Left ventricle myocardium inferior (tissue), 1 donor: ENCODE measurements around the gene XRN2. TPM values are rescaled to one million over a fixed set of nuclear protein-coding genes. Genes with fewer than 3 reads are reported as not detected.

Source experiments
- DNase-seq: peaks from one replicate; pipeline ENCODE4 v3.0.0-alpha.2; 2020
- H3K27ac ChIP-seq: fragments of 200-600 bp; replicated peaks from 2 replicates; pipeline ENCODE4 v1.8.0; 2021
- H3K27me3 ChIP-seq: fragments of 200-600 bp; 2 replicates; pipeline ENCODE4 v1.8.0; 2021; ENCODE audit warnings: low read depth
- H3K36me3 ChIP-seq: fragments of 200-600 bp; 2 replicates; pipeline ENCODE4 v1.8.0; 2021
- H3K4me1 ChIP-seq: fragments of 200-600 bp; 2 replicates; pipeline ENCODE4 v1.8.0; 2021
- H3K4me3 ChIP-seq: fragments of 200-600 bp; 2 replicates; pipeline ENCODE4 v1.8.0; 2021; ENCODE audit warnings: mild to moderate bottlenecking, moderate library complexity
- H3K9me3 ChIP-seq: fragments of 200-600 bp; replicated peaks from 2 replicates; pipeline ENCODE4 v1.8.0; 2021
- intact Hi-C: fragments of 100-400 bp; cut with micrococcal nuclease; formaldehyde crosslinking; loops from one replicate; pipeline ENCODE4 v1.11.0; 2022
- total RNA-seq: library from RNA; stranded (reverse); fragmentation: NEBNext Ultra II Directional; extraction: Animal tissue kit (Norgen Biotek cat#: 25700); gene quantifications from one replicate; pipeline ENCODE4 v1.2.1, GENCODE V29; 2021
- TF ChIP-seq, protein P1 (sequence below): fragments of 200-600 bp; IDR thresholded peaks from 2 replicates; pipeline ENCODE4 v1.8.0; 2021; ENCODE audit warnings: antibody characterized with exemption, mild to moderate bottlenecking, borderline replicate concordance
- donor health status: DM: no; HTN: yes; CAD: no; lungs with severe emphysema.

XRN2 gene
- total RNA-seq, 1 donor from 2014 or later = 33.7 TPM

DNA sequence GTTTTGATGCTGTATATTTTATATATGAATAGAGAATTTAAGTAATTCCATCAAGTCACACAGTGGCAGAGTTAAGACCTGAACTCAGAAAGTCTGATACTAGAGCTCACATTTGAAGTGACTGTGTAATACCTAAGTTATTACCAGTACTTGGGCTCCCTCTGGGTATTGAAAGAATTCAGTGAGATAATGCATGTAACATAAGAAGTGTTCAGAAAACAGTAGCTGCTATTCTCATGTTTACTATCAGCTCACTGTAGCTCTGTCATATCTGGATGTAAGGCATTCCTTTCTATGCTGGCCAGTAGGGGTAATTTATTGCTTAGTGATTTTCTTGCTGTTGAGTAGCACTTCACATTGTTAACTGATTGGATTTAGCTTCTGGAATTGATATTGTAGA lies 49.6 kb downstream of the XRN2 start:
- H3K27ac ChIP-seq = no peak overlapping the region
- TF ChIP-seq, protein P1, sequence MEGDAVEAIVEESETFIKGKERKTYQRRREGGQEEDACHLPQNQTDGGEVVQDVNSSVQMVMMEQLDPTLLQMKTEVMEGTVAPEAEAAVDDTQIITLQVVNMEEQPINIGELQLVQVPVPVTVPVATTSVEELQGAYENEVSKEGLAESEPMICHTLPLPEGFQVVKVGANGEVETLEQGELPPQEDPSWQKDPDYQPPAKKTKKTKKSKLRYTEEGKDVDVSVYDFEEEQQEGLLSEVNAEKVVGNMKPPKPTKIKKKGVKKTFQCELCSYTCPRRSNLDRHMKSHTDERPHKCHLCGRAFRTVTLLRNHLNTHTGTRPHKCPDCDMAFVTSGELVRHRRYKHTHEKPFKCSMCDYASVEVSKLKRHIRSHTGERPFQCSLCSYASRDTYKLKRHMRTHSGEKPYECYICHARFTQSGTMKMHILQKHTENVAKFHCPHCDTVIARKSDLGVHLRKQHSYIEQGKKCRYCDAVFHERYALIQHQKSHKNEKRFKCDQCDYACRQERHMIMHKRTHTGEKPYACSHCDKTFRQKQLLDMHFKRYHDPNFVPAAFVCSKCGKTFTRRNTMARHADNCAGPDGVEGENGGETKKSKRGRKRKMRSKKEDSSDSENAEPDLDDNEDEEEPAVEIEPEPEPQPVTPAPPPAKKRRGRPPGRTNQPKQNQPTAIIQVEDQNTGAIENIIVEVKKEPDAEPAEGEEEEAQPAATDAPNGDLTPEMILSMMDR = no peak
- intact Hi-C loops = no loop called here
- H3K4me1 ChIP-seq = no peaks in the 10 kb centered on the region
- H3K27me3 ChIP-seq = no peaks in the 10 kb centered on the region
- H3K4me3 ChIP-seq = no peak overlapping the region
- H3K9me3 ChIP-seq = no peaks in the 10 kb centered on the region
- H3K36me3 ChIP-seq = peaks cover 67% of the 10 kb centered on the region
- DNase-seq = no peak

DNA sequence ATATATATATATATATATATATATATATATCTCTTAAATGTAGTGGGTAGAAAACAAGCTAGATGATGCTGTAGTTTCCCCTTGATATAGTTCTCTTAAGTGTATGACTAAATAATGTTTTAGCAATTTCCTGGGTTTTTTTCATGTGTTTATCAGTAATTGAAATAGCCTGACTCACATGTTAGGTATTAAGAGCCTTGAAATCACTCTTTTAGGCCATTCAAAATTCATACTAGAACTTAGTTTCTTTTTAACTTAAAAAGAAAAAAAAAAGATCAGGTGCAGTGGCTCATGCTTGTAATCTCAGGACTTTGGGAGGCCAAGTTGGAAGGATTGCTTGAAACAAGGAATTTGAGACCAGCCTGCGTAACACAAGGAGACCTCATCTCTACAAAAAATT lies 50.1 kb downstream of the XRN2 start:
- H3K4me3 ChIP-seq = no peak overlapping the region
- TF ChIP-seq, protein P1 = no peak
- no peak for DNase-seq
- no peaks in the 10 kb centered on the region for H3K27me3 ChIP-seq
- peaks cover 67% of the 10 kb centered on the region for H3K36me3 ChIP-seq
- intact Hi-C loops = no loop called here
- H3K9me3 ChIP-seq = no peaks in the 10 kb centered on the region
- no peaks in the 10 kb centered on the region for H3K4me1 ChIP-seq
- H3K27ac ChIP-seq = no peak overlapping the region

DNA sequence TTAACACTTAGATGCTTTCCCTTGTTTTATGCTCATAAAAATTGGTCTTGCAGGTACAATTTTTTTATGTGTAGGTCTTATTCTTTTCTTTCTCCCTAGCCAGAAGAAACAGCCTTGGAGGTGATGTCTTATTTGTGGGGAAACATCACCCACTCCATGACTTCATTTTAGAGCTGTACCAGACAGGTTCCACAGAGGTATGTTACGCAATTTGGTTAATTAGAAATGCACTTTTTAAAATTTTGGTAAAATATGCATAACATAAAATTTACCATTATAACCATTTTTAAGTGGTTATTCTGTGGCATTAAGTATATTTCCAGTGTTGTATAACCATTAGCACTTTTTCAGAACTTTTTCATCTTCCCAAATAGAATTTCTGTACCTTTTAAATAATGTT lies 52.9 kb downstream of the XRN2 start:
- no peak for DNase-seq
- Histone ChIP-seq H3K9me3 (no peaks in the 10 kb centered on the region), H3K27ac (no peak overlapping the region), H3K4me3 (no peak overlapping the region), H3K27me3 (no peaks in the 10 kb centered on the region), H3K4me1 (peaks cover 6% of the 10 kb centered on the region), H3K36me3 (peaks cover 65% of the 10 kb centered on the region)
- intact Hi-C loops = no loop called here
- TF ChIP-seq, protein P1 = no peak

DNA sequence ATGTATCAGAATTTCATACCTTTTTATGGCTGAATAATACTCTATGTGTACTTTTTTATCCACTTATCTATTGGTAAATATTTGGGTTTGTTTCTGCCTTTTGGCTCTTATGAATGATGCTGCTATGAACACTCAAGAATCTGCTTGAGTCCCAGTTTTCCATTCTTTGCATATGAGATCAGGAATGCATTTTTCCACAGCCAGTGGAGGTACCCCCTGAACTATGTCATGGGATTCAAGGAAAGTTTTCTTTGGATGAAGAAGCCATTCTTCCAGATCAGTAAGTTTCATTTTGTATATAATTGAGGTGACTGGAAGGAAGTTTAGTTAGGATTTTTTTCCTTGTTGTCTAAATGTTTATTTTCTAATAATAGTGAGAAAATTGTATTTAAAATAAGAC lies 53.3 kb downstream of the XRN2 start:
- Histone ChIP-seq H3K27ac (no peak overlapping the region), H3K36me3 (peaks cover 65% of the 10 kb centered on the region), H3K9me3 (no peaks in the 10 kb centered on the region)

DNA sequence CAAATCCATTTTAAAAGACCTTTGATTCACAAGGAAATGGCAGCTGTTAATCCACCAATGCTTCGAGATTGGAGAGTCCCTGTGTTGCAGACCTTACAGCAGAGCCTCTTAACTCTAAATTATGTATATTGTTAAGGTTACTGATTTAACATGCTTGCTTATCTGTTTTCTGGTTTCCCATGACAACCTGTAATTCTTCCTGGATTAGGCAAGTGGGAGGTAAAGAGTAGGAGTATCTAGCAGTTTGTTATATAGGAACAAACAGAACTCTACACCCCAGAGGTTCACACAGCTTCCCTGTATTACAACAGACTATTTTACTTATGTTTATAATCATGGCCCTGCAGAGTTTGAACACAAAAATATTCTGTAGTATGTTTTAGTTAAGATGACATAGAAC lies 54.7 kb downstream of the XRN2 start:
- DNase-seq = no peak
- Histone ChIP-seq H3K9me3 (no peaks in the 10 kb centered on the region), H3K36me3 (peaks cover 76% of the 10 kb centered on the region), H3K27me3 (no peaks in the 10 kb centered on the region), H3K4me3 (no peak overlapping the region), H3K27ac (no peak overlapping the region), H3K4me1 (peaks cover 11% of the 10 kb centered on the region)
- TF ChIP-seq, protein P1 = no peak
- intact Hi-C loops = no loop called here

More for the DNA sequence above, 53.3 kb downstream of the XRN2 start:
- no peaks in the 10 kb centered on the region for H3K27me3 ChIP-seq
- no peak for DNase-seq
- intact Hi-C loops = no loop called here
- peaks cover 10% of the 10 kb centered on the region for H3K4me1 ChIP-seq
- no peak overlapping the region for H3K4me3 ChIP-seq
- TF ChIP-seq, protein P1 = no peak

DNA sequence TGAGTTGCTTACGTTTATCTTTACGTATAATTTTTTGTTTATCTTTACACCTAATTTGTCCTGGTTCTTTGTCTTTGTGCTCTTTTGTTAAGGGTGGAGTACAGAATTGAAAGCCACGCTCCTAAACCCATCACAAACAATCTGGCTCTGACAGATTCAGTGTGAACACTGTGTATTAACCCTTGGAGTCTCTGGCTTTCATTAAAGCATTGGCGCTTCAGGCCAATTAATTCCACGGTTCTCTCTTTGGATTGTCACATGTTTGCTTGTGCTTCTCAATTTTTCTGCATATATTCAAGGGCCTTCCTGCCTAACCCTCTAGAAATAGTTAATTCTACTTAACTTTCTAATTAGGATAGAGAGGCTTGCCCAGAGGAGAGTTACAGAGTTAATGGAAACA lies 55.6 kb downstream of the XRN2 start:
- intact Hi-C loops = no loop called here
- DNase-seq = no peak
- TF ChIP-seq, protein P1 = no peak
- Histone ChIP-seq H3K27me3 (no peaks in the 10 kb centered on the region), H3K4me1 (peaks cover 11% of the 10 kb centered on the region), H3K9me3 (no peaks in the 10 kb centered on the region), H3K36me3 (peaks cover 79% of the 10 kb centered on the region), H3K27ac (no peak overlapping the region), H3K4me3 (no peak overlapping the region)
